ENCODE data around the gene M1AP. TPM values are rescaled to one million over a fixed set of nuclear protein-coding genes. Genes with fewer than 3 reads are reported as not detected.

The M1AP gene
- polyA plus RNA-seq, 1 of the 3 experiments (the other 2 are of a cell fraction) = 0.02 TPM

GRCh38 chr2:74653589-74653984 is 5.5 kb upstream of the M1AP start:
- 11% methylated on average over 15 of the region's 15 CpGs for WGBS (ENCODE audit: low lambda C conversion rate)
- no peaks in the 10 kb centered on the region for H3K79me2 ChIP-seq (ENCODE audit: insufficient read depth)
- no peak overlapping the region for H3K9ac ChIP-seq
- CTCF ChIA-PET = interaction anchor here (1.0 kb wide), 1 partner anchor 22 kb away, joined by 3 read pairs; no protein-coding TSS in a partner anchor
- no peaks in the 10 kb centered on the region for H4K20me1 ChIP-seq (ENCODE audit: insufficient read depth)
- peak overlapping the region; percentile 91 for H2AFZ ChIP-seq (ENCODE audit: low read depth)
- H3K27me3 ChIP-seq (ENCODE audit: insufficient read depth) = no peaks in the 10 kb centered on the region
- peaks cover 0 to 13% of the 10 kb centered on the region in 2 experiments; a peak in 1 of 4 replicates for H3K4me1 ChIP-seq (ENCODE audit: control insufficient read depth in 1 of 2, insufficient read depth in 2 of 2, low read depth in 1 of 2, low read length in 1 of 2)
- no peaks in the 10 kb centered on the region for H3K9me2 ChIP-seq
- peaks cover 4% of the 10 kb centered on the region for H3F3A ChIP-seq (replicated peaks; ENCODE audit: insufficient read depth)
- H3K9me3 ChIP-seq = no peaks in the 10 kb centered on the region
- H3K27ac ChIP-seq (ENCODE audit: low read depth in 2 of 2, low read length in 1 of 2) = peak overlapping the region in 1 of 2 experiments; percentile 31; a peak in 1 of 4 replicates
- H3K4me3 ChIP-seq (ENCODE audit: low read depth in 2 of 2, low read length in 1 of 2) = peak overlapping the region; percentile 78 to 80
- POLR2A ChIA-PET = no interaction called here
- peak; percentile 28 for DNase-seq
- TF ChIP-seq NRF1 (IDR thresholded peaks at IDR 0.05; ENCODE audit: low read depth, low read length) (peak; percentile 33; the same call in 1 of the 2 replicates), EZH2phosphoT487 (IDR thresholded peaks at IDR 0.05; ENCODE audit: borderline replicate concordance, low read depth) (no peak)
- H3K36me3 ChIP-seq (replicated peaks in 1 of 2; ENCODE audit: control insufficient read depth in 1 of 2, insufficient read depth in 2 of 2, low read length in 1 of 2) = peaks cover 2% of the 10 kb centered on the region in 2 experiments
- H3K4me2 ChIP-seq = peak overlapping the region; percentile 91

GRCh38 chr2:74646834-74647482 is 1.2 kb downstream of the M1AP start:
- Histone ChIP-seq H3F3A (replicated peaks; ENCODE audit: insufficient read depth) (peaks cover 9% of the 10 kb centered on the region), H3K9me3 (no peaks in the 10 kb centered on the region), H3K36me3 (replicated peaks in 1 of 2; ENCODE audit: control insufficient read depth in 1 of 2, insufficient read depth in 2 of 2, low read length in 1 of 2) (no peaks in the 10 kb centered on the region), H3K79me2 (ENCODE audit: insufficient read depth) (no peaks in the 10 kb centered on the region), H3K27ac (ENCODE audit: low read depth in 2 of 2, low read length in 1 of 2) (no peak overlapping the region), H3K4me2 (no peak overlapping the region), H3K4me3 (ENCODE audit: low read depth in 2 of 2, low read length in 1 of 2) (no peak overlapping the region), H3K9me2 (no peaks in the 10 kb centered on the region), H2AFZ (ENCODE audit: low read depth) (no peak overlapping the region), H4K20me1 (ENCODE audit: insufficient read depth) (no peaks in the 10 kb centered on the region), H3K27me3 (ENCODE audit: insufficient read depth) (no peaks in the 10 kb centered on the region), H3K9ac (no peak overlapping the region), H3K4me1 (ENCODE audit: control insufficient read depth in 1 of 2, insufficient read depth in 2 of 2, low read depth in 1 of 2, low read length in 1 of 2) (no peaks in the 10 kb centered on the region)
- no peak for DNase-seq
- TF ChIP-seq ZBTB33 (IDR thresholded peaks at IDR 0.05; ENCODE audit: borderline replicate concordance, low read depth) = no peak
- TF ChIP-seq TCF12 (IDR thresholded peaks at IDR 0.05) = no peak
- CTCF ChIA-PET = no interaction called here
- POLR2A ChIA-PET = no interaction called here
- 90% methylated on average over 13 of the region's 13 CpGs for WGBS (ENCODE audit: low lambda C conversion rate)

GRCh38 chr2:74646201-74646600 is 1.9 kb downstream of the M1AP start:
- no peak overlapping the region for H3K27ac ChIP-seq (ENCODE audit: low read depth in 2 of 2, low read length in 1 of 2)
- ChIA-PET POLR2A (no interaction called here), CTCF (interaction anchor here (0.7 kb wide), 1 partner anchor 994 kb away, joined by 3 read pairs; no protein-coding TSS in a partner anchor)
- TF ChIP-seq ELF1 (IDR thresholded peaks at IDR 0.05) (no peak), IRF3 (IDR thresholded peaks at IDR 0.05; ENCODE audit: low read depth, low read length) (no peak), CHD2 (IDR thresholded peaks at IDR 0.05; ENCODE audit: low read length, partially characterized antibody) (no peak), PBX3 (IDR thresholded peaks at IDR 0.05) (no peak), EZH2phosphoT487 (IDR thresholded peaks at IDR 0.05; ENCODE audit: borderline replicate concordance, low read depth) (no peak)
- no peak overlapping the region for H3K9ac ChIP-seq
- H3K27me3 ChIP-seq (ENCODE audit: insufficient read depth) = no peaks in the 10 kb centered on the region
- no peaks in the 10 kb centered on the region for H3K9me3 ChIP-seq
- H3K9me2 ChIP-seq = no peaks in the 10 kb centered on the region
- no peaks in the 10 kb centered on the region for H3K79me2 ChIP-seq (ENCODE audit: insufficient read depth)
- no peak for DNase-seq
- no peaks in the 10 kb centered on the region for H3K36me3 ChIP-seq (replicated peaks in 1 of 2; ENCODE audit: control insufficient read depth in 1 of 2, insufficient read depth in 2 of 2, low read length in 1 of 2)
- H3F3A ChIP-seq (replicated peaks; ENCODE audit: insufficient read depth) = peaks cover 9% of the 10 kb centered on the region
- no peak overlapping the region for H2AFZ ChIP-seq (ENCODE audit: low read depth)
- no peaks in the 10 kb centered on the region for H4K20me1 ChIP-seq (ENCODE audit: insufficient read depth)
- no peaks in the 10 kb centered on the region for H3K4me1 ChIP-seq (ENCODE audit: control insufficient read depth in 1 of 2, insufficient read depth in 2 of 2, low read depth in 1 of 2, low read length in 1 of 2)
- H3K4me2 ChIP-seq = no peak overlapping the region
- no peak overlapping the region for H3K4me3 ChIP-seq (ENCODE audit: low read depth in 2 of 2, low read length in 1 of 2)
- WGBS (ENCODE audit: low lambda C conversion rate) = 76% methylated on average over 2 of the region's 2 CpGs

All from SK-N-SH (cell line).